ENCODE data around the gene GALNT8. TPM values are rescaled to one million over a fixed set of nuclear protein-coding genes. Genes with fewer than 3 reads are reported as not detected.

Gene GALNT8
- total and polyA plus RNA-seq, 2 experiments from 2014 or later, result 3.8 to 7.7 TPM

DNA sequence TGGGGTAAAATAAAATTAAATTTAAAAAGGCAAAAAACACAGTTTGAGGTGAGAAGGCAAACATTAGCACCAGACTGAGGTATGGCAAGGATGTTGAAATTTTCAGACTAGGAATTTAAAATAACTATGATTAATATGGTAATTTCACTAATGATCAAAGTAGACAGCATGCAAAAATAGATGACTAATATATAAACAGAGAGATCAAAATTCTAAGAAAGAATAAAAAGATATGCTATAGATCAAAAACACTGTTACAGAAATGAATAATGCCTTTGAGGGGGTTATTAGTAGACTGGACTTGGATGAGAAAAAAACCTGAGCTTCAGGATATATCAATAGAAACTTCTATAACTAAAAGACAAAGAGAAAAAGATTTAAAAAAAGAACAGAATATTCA, 14.4 kb upstream of the GALNT8 start (continued):
- TF ChIP-seq, protein P1, sequence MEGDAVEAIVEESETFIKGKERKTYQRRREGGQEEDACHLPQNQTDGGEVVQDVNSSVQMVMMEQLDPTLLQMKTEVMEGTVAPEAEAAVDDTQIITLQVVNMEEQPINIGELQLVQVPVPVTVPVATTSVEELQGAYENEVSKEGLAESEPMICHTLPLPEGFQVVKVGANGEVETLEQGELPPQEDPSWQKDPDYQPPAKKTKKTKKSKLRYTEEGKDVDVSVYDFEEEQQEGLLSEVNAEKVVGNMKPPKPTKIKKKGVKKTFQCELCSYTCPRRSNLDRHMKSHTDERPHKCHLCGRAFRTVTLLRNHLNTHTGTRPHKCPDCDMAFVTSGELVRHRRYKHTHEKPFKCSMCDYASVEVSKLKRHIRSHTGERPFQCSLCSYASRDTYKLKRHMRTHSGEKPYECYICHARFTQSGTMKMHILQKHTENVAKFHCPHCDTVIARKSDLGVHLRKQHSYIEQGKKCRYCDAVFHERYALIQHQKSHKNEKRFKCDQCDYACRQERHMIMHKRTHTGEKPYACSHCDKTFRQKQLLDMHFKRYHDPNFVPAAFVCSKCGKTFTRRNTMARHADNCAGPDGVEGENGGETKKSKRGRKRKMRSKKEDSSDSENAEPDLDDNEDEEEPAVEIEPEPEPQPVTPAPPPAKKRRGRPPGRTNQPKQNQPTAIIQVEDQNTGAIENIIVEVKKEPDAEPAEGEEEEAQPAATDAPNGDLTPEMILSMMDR (conservative IDR thresholded peaks at IDR 0.05; ENCODE audit: low read depth in 2 of 2), result no peak
- TF ChIP-seq, protein P2, sequence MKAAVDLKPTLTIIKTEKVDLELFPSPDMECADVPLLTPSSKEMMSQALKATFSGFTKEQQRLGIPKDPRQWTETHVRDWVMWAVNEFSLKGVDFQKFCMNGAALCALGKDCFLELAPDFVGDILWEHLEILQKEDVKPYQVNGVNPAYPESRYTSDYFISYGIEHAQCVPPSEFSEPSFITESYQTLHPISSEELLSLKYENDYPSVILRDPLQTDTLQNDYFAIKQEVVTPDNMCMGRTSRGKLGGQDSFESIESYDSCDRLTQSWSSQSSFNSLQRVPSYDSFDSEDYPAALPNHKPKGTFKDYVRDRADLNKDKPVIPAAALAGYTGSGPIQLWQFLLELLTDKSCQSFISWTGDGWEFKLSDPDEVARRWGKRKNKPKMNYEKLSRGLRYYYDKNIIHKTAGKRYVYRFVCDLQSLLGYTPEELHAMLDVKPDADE (IDR thresholded peaks at IDR 0.05), result no peak
- TF ChIP-seq EZH2phosphoT487 (IDR thresholded peaks at IDR 0.05; ENCODE audit: unreplicated experiment), result no peak
- no peak for TF ChIP-seq ZNF331 (CRISPR knock-in tag; IDR thresholded peaks at IDR 0.05; ENCODE audit: low read depth)
- TF ChIP-seq STAT1 (IDR thresholded peaks at IDR 0.05; ENCODE audit: unreplicated experiment), result no peak
- no peak for TF ChIP-seq ZNF114 (CRISPR knock-in tag; IDR thresholded peaks at IDR 0.05)

DNA sequence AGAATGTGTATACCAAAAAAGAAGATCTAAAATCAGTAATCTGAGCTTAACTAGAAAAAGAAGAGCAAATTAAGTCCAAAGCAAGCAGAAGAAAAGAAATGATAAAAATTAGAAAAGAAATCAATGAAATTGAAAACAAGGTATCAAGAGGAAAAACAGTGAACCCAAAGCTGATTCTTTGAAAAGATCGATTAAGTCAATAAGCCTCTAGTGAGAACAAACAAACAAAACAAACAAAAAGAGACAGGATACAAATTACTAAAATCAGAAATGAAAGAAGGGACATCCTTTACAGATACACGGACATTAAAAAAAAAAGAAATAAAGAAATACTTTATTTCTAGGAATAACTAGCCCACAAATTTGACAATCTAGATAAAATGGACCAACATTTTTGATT, 12.9 kb upstream of the GALNT8 start:
- peaks cover 6% of the 10 kb centered on the region; the same call in 1 of the 2 replicates for H3K4me1 ChIP-seq (ENCODE audit: insufficient read depth)
- Mint-ChIP-seq H3K27ac (no peak overlapping the region), H3K4me3 (no peak overlapping the region), H3K9me3 (no peaks in the 10 kb centered on the region), H3K4me1 (peaks cover 6% of the 10 kb centered on the region; the same call in 2 of the 3 replicates), H3K36me3 (ENCODE audit: low read depth) (no peaks in the 10 kb centered on the region), H3K27me3 (ENCODE audit: insufficient read depth, low read depth, poor library complexity) (no peaks in the 10 kb centered on the region)
- H3K27ac ChIP-seq (ENCODE audit: low read depth), result no peak overlapping the region
- no peak overlapping the region for H2AFZ ChIP-seq
- no peaks in the 10 kb centered on the region for H3K27me3 ChIP-seq (ENCODE audit: insufficient read depth)
- H3K79me2 ChIP-seq (replicated peaks; ENCODE audit: insufficient read depth), result no peaks in the 10 kb centered on the region
- no peaks in the 10 kb centered on the region for H3F3A ChIP-seq (replicated peaks; ENCODE audit: low read depth)
- H4K20me1 ChIP-seq (replicated peaks; ENCODE audit: insufficient read depth), result no peaks in the 10 kb centered on the region
- no peaks in the 10 kb centered on the region for H3K9me2 ChIP-seq (ENCODE audit: insufficient read depth)
- DNase-seq (ENCODE audit: low spot score) (no peak), ATAC-seq (no peak)
- H3K4me3 ChIP-seq, result no peak overlapping the region
- H3K4me2 ChIP-seq, result no peak overlapping the region
- TF ChIP-seq EZH2 (IDR thresholded peaks at IDR 0.05; ENCODE audit: low read depth, unreplicated experiment), result no peak
- no peak for TF ChIP-seq ZNF331 (CRISPR knock-in tag; IDR thresholded peaks at IDR 0.05; ENCODE audit: low read depth)
- TF ChIP-seq EZH2phosphoT487 (IDR thresholded peaks at IDR 0.05; ENCODE audit: unreplicated experiment), result no peak
- no peak for TF ChIP-seq JUNB (IDR thresholded peaks at IDR 0.05; ENCODE audit: unreplicated experiment)
- no peak for TF ChIP-seq NANOG (IDR thresholded peaks at IDR 0.05; ENCODE audit: borderline replicate concordance)
- no peak for TF ChIP-seq POLR2AphosphoS5 (IDR thresholded peaks at IDR 0.05; ENCODE audit: low read depth)
- TF ChIP-seq STAT1 (IDR thresholded peaks at IDR 0.05; ENCODE audit: unreplicated experiment), result no peak
- TF ChIP-seq, protein P3, sequence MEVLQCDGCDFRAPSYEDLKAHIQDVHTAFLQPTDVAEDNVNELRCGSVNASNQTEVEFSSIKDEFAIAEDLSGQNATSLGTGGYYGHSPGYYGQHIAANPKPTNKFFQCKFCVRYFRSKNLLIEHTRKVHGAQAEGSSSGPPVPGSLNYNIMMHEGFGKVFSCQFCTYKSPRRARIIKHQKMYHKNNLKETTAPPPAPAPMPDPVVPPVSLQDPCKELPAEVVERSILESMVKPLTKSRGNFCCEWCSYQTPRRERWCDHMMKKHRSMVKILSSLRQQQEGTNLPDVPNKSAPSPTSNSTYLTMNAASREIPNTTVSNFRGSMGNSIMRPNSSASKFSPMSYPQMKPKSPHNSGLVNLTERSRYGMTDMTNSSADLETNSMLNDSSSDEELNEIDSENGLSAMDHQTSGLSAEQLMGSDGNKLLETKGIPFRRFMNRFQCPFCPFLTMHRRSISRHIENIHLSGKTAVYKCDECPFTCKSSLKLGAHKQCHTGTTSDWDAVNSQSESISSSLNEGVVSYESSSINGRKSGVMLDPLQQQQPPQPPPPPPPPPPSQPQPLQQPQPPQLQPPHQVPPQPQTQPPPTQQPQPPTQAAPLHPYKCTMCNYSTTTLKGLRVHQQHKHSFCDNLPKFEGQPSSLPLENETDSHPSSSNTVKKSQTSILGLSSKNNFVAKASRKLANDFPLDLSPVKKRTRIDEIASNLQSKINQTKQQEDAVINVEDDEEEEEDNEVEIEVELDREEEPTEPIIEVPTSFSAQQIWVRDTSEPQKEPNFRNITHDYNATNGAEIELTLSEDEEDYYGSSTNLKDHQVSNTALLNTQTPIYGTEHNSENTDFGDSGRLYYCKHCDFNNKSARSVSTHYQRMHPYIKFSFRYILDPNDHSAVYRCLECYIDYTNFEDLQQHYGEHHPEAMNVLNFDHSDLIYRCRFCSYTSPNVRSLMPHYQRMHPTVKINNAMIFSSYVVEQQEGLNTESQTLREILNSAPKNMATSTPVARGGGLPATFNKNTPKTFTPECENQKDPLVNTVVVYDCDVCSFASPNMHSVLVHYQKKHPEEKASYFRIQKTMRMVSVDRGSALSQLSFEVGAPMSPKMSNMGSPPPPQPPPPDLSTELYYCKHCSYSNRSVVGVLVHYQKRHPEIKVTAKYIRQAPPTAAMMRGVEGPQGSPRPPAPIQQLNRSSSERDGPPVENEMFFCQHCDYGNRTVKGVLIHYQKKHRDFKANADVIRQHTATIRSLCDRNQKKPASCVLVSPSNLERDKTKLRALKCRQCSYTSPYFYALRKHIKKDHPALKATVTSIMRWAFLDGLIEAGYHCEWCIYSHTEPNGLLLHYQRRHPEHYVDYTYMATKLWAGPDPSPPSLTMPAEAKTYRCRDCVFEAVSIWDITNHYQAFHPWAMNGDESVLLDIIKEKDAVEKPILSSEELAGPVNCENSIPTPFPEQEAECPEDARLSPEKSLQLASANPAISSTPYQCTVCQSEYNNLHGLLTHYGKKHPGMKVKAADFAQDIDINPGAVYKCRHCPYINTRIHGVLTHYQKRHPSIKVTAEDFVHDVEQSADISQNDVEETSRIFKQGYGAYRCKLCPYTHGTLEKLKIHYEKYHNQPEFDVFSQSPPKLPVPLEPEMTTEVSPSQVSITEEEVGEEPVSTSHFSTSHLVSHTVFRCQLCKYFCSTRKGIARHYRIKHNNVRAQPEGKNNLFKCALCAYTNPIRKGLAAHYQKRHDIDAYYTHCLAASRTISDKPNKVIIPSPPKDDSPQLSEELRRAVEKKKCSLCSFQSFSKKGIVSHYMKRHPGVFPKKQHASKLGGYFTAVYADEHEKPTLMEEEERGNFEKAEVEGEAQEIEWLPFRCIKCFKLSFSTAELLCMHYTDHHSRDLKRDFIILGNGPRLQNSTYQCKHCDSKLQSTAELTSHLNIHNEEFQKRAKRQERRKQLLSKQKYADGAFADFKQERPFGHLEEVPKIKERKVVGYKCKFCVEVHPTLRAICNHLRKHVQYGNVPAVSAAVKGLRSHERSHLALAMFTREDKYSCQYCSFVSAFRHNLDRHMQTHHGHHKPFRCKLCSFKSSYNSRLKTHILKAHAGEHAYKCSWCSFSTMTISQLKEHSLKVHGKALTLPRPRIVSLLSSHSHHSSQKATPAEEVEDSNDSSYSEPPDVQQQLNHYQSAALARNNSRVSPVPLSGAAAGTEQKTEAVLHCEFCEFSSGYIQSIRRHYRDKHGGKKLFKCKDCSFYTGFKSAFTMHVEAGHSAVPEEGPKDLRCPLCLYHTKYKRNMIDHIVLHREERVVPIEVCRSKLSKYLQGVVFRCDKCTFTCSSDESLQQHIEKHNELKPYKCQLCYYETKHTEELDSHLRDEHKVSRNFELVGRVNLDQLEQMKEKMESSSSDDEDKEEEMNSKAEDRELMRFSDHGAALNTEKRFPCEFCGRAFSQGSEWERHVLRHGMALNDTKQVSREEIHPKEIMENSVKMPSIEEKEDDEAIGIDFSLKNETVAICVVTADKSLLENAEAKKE (CRISPR knock-in tag; IDR thresholded peaks at IDR 0.05), result no peak
- TF ChIP-seq, protein P1 (conservative IDR thresholded peaks at IDR 0.05; ENCODE audit: low read depth in 2 of 2), result no peak
- no peak for TF ChIP-seq CREB1 (CRISPR knock-in tag; IDR thresholded peaks at IDR 0.05; ENCODE audit: low read depth)
- H3K36me3 ChIP-seq (ENCODE audit: insufficient read depth), result no peaks in the 10 kb centered on the region
